Measurements from ENCODE around the gene CDH2.
"Not testable (repeated sequence)": the region's sequence is repeated elsewhere in the genome, so short reads cannot be mapped to it uniquely, and the experiment has no call there.

CDH2 gene

GRCh38 chr18:27976806-27977408, 200.0 kb downstream of the CDH2 start:
- no peak for DNase-seq

GRCh38 chr18:27970321-27970720, 206.6 kb downstream of the CDH2 start:
- no peak for DNase-seq

- no peak for DNase-seq
These were observed 207.7 kb downstream of the CDH2 start for GRCh38 chr18:27969206-27969605.

GRCh38 chr18:27967913-27968824, 208.8 kb downstream of the CDH2 start:
- DNase-seq = no peak

GRCh38 chr18:27966881-27967280, 210.0 kb downstream of the CDH2 start:
- no peak for DNase-seq

GRCh38 chr18:27964811-27965210, 212.1 kb downstream of the CDH2 start:
- no peak for DNase-seq

GRCh38 chr18:27959101-27959500, 217.8 kb downstream of the CDH2 start:
- DNase-seq = no peak

- no peak for DNase-seq
These were observed 220.8 kb downstream of the CDH2 start for GRCh38 chr18:27956001-27956640.

GRCh38 chr18:27954226-27954625, 222.7 kb downstream of the CDH2 start:
- peak; percentile 85 to 96 for DNase-seq

- no peak for DNase-seq
These were observed 224.2 kb downstream of the CDH2 start for GRCh38 chr18:27952741-27953140.

GRCh38 chr18:27950648-27951228, 226.2 kb downstream of the CDH2 start:
- no peak for DNase-seq

- DNase-seq = no peak
These were observed 227.9 kb downstream of the CDH2 start for GRCh38 chr18:27948986-27949385.

- no peak for DNase-seq
These were observed 234.2 kb downstream of the CDH2 start for GRCh38 chr18:27942706-27943105.

- DNase-seq = peak; percentile 26 to 70
These were observed 245.4 kb downstream of the CDH2 start for GRCh38 chr18:27931535-27931934.

- no peak for DNase-seq
These were observed 254.2 kb downstream of the CDH2 start for GRCh38 chr18:27922780-27923179.

- no peak for DNase-seq
These were observed 254.8 kb downstream of the CDH2 start for GRCh38 chr18:27921904-27922751.

- DNase-seq = no peak
These were observed 255.5 kb downstream of the CDH2 start for GRCh38 chr18:27921392-27921791.

GRCh38 chr18:27920836-27921235, 256.1 kb downstream of the CDH2 start:
- DNase-seq = no peak

- DNase-seq = not testable (repeated sequence)
These were observed 270.7 kb downstream of the CDH2 start for GRCh38 chr18:27906189-27906588.

- DNase-seq = no peak
These were observed 273.0 kb downstream of the CDH2 start for GRCh38 chr18:27903906-27904305.

- DNase-seq = no peak
These were observed 275.3 kb downstream of the CDH2 start for GRCh38 chr18:27901424-27902226.
